Epithelial cell of proximal tubule (primary cell): ENCODE results near the gene TSPAN1. TPM values are rescaled to one million over a fixed set of nuclear protein-coding genes. Genes with fewer than 3 reads are reported as not detected.

Experiments
- DNase-seq: peaks from one replicate; pipeline ENCODE4 v3.0.0-alpha.2; 2011; ENCODE audit warnings: low read depth
- H3K4me3 ChIP-seq: 2 replicates; pipeline ENCODE4 v1.5.1; 2011; ENCODE audit warnings: low read depth, mild to moderate bottlenecking, low read length
- total RNA-seq: library from RNA; depleted of rRNA; stranded (reverse); fragments of >200 nt; gene quantifications from 2 replicates; pipeline ENCODE4 v1.2.3, GENCODE V29; 2015
- TF ChIP-seq, protein P1 (sequence below): conservative IDR thresholded peaks from 2 replicates; pipeline ENCODE4 v1.5.1; 2012; ENCODE audit warnings: low read depth, mild to moderate bottlenecking, low read length

Gene TSPAN1, protein sequence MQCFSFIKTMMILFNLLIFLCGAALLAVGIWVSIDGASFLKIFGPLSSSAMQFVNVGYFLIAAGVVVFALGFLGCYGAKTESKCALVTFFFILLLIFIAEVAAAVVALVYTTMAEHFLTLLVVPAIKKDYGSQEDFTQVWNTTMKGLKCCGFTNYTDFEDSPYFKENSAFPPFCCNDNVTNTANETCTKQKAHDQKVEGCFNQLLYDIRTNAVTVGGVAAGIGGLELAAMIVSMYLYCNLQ
- total RNA-seq = 71.6 and 117 TPM in 2 replicates

DNA sequence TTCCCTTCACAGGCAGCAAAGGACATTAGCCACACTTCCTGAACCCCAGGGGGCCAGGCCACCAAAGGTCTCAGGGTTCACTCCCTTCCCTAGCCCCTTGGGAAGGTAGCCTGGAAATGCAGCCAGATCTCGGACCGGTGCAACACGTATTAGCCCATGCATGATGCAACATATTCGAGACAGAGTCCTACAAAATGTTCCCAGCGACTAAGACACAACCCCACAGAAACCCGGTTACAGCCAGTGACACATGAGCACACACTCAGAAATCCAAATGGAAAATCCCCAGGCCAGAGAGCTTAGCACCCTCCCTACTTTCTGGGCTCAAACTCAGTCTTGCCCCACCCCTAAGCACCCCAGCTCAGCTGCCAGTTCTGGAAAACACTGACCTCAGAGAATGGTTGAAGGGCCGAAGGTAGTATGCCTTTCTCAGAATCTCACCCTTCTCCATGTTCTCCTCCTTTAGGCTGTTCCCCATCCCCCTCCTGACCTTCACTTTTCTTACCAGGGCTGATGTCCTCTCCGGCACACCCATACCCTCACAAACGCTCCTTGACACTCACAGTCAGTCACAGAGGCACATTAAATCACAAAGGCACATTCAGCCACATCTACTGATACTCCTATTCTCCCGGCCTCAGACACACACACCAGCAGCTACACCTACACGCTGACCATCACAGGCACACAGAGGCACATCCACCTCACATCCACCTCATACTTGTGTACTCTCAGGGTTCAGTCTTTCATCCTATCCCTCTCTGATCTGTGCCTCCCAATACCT, at the start of gene TSPAN1:
TSPAN1 (plus strand) TSS at position 640 of the 784 bp plus-strand sequence. CDS start 6,021 bp downstream, outside the sequence.
- TF ChIP-seq, protein P1, sequence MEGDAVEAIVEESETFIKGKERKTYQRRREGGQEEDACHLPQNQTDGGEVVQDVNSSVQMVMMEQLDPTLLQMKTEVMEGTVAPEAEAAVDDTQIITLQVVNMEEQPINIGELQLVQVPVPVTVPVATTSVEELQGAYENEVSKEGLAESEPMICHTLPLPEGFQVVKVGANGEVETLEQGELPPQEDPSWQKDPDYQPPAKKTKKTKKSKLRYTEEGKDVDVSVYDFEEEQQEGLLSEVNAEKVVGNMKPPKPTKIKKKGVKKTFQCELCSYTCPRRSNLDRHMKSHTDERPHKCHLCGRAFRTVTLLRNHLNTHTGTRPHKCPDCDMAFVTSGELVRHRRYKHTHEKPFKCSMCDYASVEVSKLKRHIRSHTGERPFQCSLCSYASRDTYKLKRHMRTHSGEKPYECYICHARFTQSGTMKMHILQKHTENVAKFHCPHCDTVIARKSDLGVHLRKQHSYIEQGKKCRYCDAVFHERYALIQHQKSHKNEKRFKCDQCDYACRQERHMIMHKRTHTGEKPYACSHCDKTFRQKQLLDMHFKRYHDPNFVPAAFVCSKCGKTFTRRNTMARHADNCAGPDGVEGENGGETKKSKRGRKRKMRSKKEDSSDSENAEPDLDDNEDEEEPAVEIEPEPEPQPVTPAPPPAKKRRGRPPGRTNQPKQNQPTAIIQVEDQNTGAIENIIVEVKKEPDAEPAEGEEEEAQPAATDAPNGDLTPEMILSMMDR = no peak
- no peak within 1 kb of the TSS for H3K4me3 ChIP-seq
- no peak for DNase-seq

DNA sequence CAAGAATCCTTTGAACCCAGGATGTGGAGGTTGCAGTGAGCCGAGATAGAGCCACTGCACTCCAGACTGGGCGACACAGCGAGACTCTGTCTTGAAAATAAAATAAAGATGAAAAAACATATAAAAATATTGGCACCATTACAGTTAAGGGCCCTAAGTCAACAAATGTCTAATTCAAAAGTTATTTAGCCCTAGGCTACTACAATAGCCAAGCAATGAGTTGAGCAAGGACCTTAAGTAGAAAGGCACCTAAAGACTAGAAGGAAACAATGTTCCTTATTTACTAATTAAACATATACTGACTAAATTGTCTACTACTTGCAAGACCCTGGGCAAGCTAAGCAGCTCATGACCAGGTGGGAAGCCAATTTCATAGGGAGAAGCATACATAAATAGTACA, 46.5 kb upstream of the TSPAN1 start:
- H3K4me3 ChIP-seq = no peak overlapping the region
- no peak for DNase-seq
- TF ChIP-seq, protein P1 = no peak

DNA sequence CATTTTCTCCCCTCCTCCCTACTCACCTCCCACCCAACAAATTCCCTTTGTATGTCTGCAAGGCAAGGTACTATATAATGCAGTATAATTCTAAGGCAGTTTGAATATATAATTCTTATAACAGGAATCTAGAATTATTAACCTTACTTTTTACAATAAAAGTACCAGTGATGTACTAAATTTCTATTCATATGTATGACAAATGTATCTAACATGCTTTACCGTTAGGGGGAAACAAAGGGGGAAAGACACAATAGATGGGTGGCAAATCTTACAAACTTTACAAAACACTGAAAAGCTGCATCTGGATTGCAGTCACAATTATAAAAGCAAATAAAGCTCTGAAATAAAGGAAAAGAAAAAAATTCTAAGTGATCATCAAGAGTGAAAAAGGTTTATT, 44.8 kb upstream of the TSPAN1 start:
- H3K4me3 ChIP-seq = peak overlapping the region; percentile 83
- TF ChIP-seq, protein P1 = no peak
- DNase-seq = no peak

DNA sequence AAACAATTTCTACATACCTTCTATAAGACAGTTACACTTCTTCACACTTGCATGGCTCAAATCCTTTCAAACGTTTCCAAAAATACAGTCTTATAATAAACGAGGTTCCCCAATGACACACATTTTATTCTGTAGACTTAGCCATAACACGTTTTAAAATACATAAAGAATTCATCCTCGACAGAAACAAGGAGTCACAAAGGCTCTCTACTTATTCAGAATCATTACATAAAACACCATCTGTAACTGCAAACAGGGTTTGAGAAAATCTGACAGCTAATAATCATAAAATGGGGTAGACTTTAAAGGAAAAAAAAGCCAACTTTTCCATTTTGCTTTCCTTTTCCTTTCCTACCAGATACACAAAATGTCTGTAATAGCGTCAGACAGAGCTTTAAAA, 44.3 kb upstream of the TSPAN1 start:
- TF ChIP-seq, protein P1 = no peak
- H3K4me3 ChIP-seq = peak overlapping the region; percentile 83
- no peak for DNase-seq

DNA sequence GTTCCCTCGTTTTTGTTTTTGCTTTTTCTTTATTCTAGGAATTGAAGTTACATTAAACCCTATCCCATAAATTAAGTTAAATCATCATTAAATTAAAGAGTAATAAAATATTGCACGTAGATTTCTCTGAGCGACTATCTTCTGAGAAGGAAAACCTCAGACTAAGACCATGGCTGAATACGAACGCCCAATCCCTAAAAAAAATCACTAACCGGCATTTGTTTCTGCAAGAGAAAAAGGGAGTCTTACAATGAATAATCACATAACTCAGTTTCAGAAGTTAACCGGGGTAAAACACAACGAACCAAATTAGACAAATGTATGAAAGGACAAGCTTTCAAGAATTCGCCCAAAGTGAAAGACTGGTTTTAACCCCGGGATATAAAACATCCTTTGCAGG, 43.8 kb upstream of the TSPAN1 start:
- no peak for DNase-seq
- peak overlapping the region; percentile 83 for H3K4me3 ChIP-seq
- TF ChIP-seq, protein P1 = no peak

DNA sequence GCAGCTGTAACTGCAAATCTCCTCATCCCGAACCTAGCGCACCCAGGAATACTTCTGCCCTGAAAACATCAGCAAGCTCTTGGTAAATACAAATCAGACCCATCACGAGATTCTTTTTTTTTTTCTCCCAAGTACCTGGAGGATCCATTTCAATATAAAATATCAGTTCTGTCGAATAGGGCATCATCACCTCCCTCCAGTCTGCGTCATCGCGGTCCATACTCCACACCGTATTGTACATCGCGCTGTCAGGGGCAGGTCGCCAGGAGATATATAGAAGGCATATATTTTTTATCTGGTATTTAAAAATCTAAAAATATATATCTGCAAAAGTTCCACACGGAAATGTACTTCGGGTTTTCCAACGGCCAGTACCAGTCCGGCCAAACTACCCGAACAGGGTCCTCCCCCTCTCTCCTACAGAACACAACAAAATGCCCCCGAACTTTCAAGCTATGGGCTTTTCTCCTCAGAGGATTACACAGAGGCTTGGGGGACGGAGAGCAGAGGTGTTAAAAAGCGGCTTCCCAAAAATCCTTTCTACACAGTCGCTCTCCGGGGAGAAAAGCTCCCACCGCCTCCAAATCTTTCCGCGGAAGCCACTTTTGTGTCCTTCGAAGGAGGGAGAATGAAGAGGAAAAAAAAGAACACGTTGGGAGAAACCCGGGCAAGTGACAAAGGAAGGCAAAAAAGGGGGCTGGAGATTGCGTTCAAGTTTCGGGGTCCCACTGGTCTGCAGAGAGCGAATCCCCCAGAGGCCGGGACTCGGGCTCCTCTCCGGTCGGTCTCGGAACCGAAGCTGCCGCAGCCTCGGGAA, 43.0 kb upstream of the TSPAN1 start:
- peak overlapping the region; percentile 83 for H3K4me3 ChIP-seq
- no peak for DNase-seq
- TF ChIP-seq, protein P1 = no peak
